Parathyroid adenoma (tissue), 2 donors: ENCODE measurements around the gene ATOSA.

Source experiments
- H2AFZ ChIP-seq: fragments of 300-600 bp; sonication (generic); one replicate; pipeline ENCODE4 v1.7.0; 2017; ENCODE audit warnings: antibody characterized with exemption, mild to moderate bottlenecking
- H3K27ac ChIP-seq: fragments of 300-600 bp; sonication (generic); one replicate; pipeline ENCODE4 v1.7.0; 2017
- H3K27me3 ChIP-seq: fragments of 300-600 bp; sonication (generic); one replicate; pipeline ENCODE4 v1.7.0; 2017; ENCODE audit warnings: low read length; ENCODE audit not compliant: control insufficient read depth, insufficient read depth
- H3K36me3 ChIP-seq: fragments of 300-600 bp; sonication (generic); one replicate; pipeline ENCODE4 v1.7.0; 2017; ENCODE audit warnings: low read length; ENCODE audit not compliant: control insufficient read depth, insufficient read depth
- H3K4me1 ChIP-seq: fragments of 300-600 bp; sonication (generic); one replicate; pipeline ENCODE4 v1.7.0; 2017; ENCODE audit warnings: control low read depth
- H3K4me2 ChIP-seq: fragments of 300-600 bp; sonication (generic); one replicate; pipeline ENCODE4 v1.7.0; 2017; ENCODE audit warnings: low read length
- H3K4me3 ChIP-seq: fragments of 300-600 bp; sonication (generic); one replicate; pipeline ENCODE4 v1.7.0; 2017; ENCODE audit warnings: low read depth, low read length
- H3K79me2 ChIP-seq: fragments of 300-600 bp; sonication (generic); one replicate; pipeline ENCODE4 v1.7.0; 2017; ENCODE audit warnings: control low read depth
- H3K9ac ChIP-seq: fragments of 300-600 bp; sonication (generic); one replicate; pipeline ENCODE4 v1.7.0; 2017; ENCODE audit warnings: mild to moderate bottlenecking
- H3K9me3 ChIP-seq: fragments of 300-600 bp; sonication (generic); one replicate; pipeline ENCODE4 v1.7.0; 2017; ENCODE audit warnings: low read length; ENCODE audit not compliant: control insufficient read depth
- TF ChIP-seq, protein P1 (sequence below): fragments of 300-600 bp; sonication (generic); IDR thresholded peaks from one replicate; pipeline ENCODE4 v1.7.0; 2017; ENCODE audit warnings: antibody characterized with exemption, mild to moderate bottlenecking
- donor health status: primary hyperparathyroidism.

ATOSA gene

DNA sequence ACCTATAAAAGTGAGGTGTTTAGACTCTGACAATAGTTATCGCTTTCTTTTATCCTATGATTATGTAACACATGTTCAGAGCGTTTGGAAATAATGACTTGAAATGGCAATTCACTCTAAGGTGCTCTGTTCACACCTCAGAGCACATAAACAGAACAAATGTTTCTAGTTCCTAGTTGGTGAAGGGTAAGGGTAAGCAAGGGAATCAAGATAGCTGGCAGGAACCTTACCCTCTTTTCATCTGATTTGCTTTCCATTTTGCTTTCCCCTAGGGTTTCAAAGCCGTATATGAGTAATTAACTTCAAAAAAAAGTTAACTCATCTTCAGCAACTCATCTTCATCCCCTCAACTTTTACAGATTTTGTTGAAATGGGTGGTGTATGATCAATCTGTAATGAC lies 2.3 kb upstream of the ATOSA start:
- Histone ChIP-seq H2AFZ (no peak overlapping the region), H3K4me1 (no peaks in the 10 kb centered on the region), H3K27me3 (no peaks in the 10 kb centered on the region), H3K4me3 (no peak overlapping the region), H3K36me3 (no peaks in the 10 kb centered on the region), H3K9me3 (no peaks in the 10 kb centered on the region), H3K9ac (no peak overlapping the region), H3K27ac (no peak overlapping the region), H3K79me2 (no peaks in the 10 kb centered on the region), H3K4me2 (no peak overlapping the region)
- TF ChIP-seq, protein P1, sequence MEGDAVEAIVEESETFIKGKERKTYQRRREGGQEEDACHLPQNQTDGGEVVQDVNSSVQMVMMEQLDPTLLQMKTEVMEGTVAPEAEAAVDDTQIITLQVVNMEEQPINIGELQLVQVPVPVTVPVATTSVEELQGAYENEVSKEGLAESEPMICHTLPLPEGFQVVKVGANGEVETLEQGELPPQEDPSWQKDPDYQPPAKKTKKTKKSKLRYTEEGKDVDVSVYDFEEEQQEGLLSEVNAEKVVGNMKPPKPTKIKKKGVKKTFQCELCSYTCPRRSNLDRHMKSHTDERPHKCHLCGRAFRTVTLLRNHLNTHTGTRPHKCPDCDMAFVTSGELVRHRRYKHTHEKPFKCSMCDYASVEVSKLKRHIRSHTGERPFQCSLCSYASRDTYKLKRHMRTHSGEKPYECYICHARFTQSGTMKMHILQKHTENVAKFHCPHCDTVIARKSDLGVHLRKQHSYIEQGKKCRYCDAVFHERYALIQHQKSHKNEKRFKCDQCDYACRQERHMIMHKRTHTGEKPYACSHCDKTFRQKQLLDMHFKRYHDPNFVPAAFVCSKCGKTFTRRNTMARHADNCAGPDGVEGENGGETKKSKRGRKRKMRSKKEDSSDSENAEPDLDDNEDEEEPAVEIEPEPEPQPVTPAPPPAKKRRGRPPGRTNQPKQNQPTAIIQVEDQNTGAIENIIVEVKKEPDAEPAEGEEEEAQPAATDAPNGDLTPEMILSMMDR, result no peak

DNA sequence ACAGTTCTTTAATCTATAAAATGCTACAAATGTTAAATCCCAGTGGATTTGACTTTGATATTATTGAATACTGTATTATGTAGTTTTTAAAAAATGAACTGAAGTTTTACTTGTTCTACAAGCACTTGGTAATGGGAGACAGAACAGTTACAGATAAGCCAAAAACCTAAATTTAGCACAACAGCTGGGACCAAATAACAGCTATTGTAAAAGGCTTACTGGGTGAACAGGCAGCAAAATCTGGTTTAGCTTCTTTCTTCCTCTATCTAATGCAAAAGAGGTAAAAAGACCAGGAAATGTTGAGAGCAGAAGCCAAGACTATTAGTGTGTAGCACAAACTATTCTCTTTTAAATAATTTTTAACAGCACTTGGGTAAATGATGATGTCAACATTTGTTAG lies 1.6 kb upstream of the ATOSA start:
- TF ChIP-seq, protein P1, result no peak
- Histone ChIP-seq H3K27me3 (no peaks in the 10 kb centered on the region), H3K27ac (peak overlapping the region; percentile 98), H3K4me3 (no peak overlapping the region), H3K4me1 (no peaks in the 10 kb centered on the region), H3K9me3 (no peaks in the 10 kb centered on the region), H3K9ac (no peak overlapping the region), H3K36me3 (no peaks in the 10 kb centered on the region), H3K79me2 (no peaks in the 10 kb centered on the region), H3K4me2 (peak overlapping the region; percentile 91), H2AFZ (no peak overlapping the region)

DNA sequence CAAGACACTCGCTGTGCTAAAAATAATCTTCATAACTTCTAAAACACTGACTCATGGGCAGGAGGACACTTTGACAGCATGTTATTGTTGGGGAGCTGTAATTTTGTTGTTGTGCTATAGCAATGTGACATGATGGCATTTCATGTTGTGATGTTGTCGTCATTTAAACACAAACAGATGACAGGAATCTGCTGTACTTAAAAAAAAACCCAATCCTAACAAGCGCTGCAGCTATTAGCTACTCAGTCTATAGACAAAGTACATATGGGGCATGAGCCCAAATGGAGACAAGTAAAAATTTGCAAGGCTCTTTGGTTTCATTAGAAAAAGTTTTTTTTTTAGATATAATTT lies 828 bp upstream of the ATOSA start:
- Histone ChIP-seq H2AFZ (peak overlapping the region; percentile 63), H3K36me3 (no peaks in the 10 kb centered on the region), H3K27me3 (no peaks in the 10 kb centered on the region), H3K4me2 (peak overlapping the region; percentile 91), H3K27ac (peak overlapping the region; percentile 98), H3K79me2 (no peaks in the 10 kb centered on the region), H3K4me1 (no peaks in the 10 kb centered on the region), H3K4me3 (peak overlapping the region; percentile 71), H3K9ac (no peak overlapping the region), H3K9me3 (no peaks in the 10 kb centered on the region)
- TF ChIP-seq, protein P1, result no peak

DNA sequence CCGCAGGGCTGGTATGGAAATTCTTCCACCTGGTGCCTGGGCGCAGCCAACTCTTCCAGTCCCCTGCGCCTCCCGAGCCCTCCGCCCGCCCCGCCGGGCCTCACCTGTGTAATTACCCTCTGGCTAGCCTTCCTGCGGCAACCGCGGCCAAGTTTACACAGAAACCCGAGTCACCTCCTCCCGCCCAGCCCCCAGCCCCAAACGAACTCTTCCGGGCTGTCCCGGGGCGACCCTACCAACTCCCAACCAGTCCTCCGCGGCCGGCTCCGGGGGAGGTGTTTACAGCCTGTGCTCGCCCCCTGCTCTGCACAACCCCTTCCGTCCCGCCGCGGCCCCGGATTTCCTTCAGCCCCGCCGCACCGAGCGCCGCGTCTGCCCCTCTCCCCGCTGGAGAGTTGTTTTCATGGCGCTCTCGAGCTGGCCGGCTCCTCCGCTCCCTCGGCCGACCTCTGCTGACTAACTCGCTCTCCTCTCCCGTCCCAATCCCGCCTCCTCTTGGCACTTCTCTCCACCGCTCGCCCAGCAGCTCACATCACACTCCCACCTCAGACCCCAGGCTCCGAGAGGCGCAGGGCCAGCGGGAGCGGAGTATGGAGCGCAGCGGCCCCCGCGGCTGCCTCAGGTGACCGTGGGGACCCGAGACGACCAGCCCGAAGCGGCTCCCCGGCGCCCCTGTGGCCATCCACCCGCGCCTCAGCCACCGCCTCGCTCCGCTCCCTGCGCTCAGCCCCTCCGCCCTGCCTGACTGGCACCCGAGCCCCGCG lies 538 bp downstream of the ATOSA start:
- Histone ChIP-seq H3K9me3 (no peaks in the 10 kb centered on the region), H3K79me2 (peaks cover 1% of the 10 kb centered on the region)

More for the DNA sequence above, 538 bp downstream of the ATOSA start:
- H3K36me3 ChIP-seq, result no peaks in the 10 kb centered on the region
- H3K4me3 ChIP-seq, result peak overlapping the region; percentile 71
- peak overlapping the region; percentile 83 for H2AFZ ChIP-seq
- H3K9ac ChIP-seq, result peak overlapping the region; percentile 89
- TF ChIP-seq, protein P1, result no peak
- peak overlapping the region; percentile 91 for H3K4me2 ChIP-seq
- H3K27ac ChIP-seq, result peak overlapping the region; percentile 98
- H3K4me1 ChIP-seq, result no peaks in the 10 kb centered on the region
- H3K27me3 ChIP-seq, result no peaks in the 10 kb centered on the region
